Right lobe of liver (tissue), 6 donors: ENCODE results near the gene RASAL3. TPM values are rescaled to one million over a fixed set of nuclear protein-coding genes. Genes with fewer than 3 reads are reported as not detected.

Experiments used
- ATAC-seq, 4 donors: fragments of 200-7000 bp; cut with Tn5 transposase; one replicate each; pipeline ENCODE4 v1.9.1; 2020; ENCODE audit warnings: mild to moderate bottlenecking in 4 of 4, moderate library complexity in 4 of 4
- DNase-seq, 3 donors: peaks; one replicate each; pipeline ENCODE4 v3.0.0-alpha.2; 2020
- H3K27ac ChIP-seq, 3 donors: fragments of 200-600 bp; one replicate each; pipeline ENCODE4 v1.8.0; 2022
- H3K27me3 ChIP-seq, 2 donors: fragments of 200-600 bp; one replicate each; pipeline ENCODE4 v1.8.0; 2022
- H3K36me3 ChIP-seq, 4 donors: fragments of 200-600 bp; sonication (generic) in 1 of 4; one replicate each; pipeline versions ENCODE4 v1.5.1 to v1.8.0; 2017 to 2022; ENCODE audit warnings: control low read depth in 1 of 4
- H3K4me1 ChIP-seq, 4 donors: fragments of 200-600 bp; sonication (generic) in 1 of 4; one replicate each; pipeline versions ENCODE4 v1.5.1 to v1.8.0; 2017 to 2022; ENCODE audit warnings: control low read depth in 1 of 4
- H3K4me3 ChIP-seq, 3 donors: fragments of 200-600 bp; one replicate each; pipeline ENCODE4 v1.8.0; 2022
- H3K9me3 ChIP-seq, 4 donors: fragments of 200-600 bp; sonication (generic) in 1 of 4; one replicate each; pipeline versions ENCODE4 v1.5.1 to v1.8.0; 2017 to 2022; ENCODE audit warnings: control low read depth in 1 of 4
- CTCF ChIP-seq, 4 donors: fragments of 200-600 bp in 3 of 4; fragments of 450-650 bp in 1 of 4; IDR thresholded peaks; one replicate each; pipeline versions ENCODE4 v1.5.1 to v1.8.0; 2016 to 2022; ENCODE audit warnings: antibody characterized with exemption in 4 of 4, mild to moderate bottlenecking in 2 of 4
- POLR2A ChIP-seq: fragments of 450-650 bp; IDR thresholded peaks from one replicate; pipeline ENCODE4 v1.6.1; 2017; ENCODE audit warnings: antibody characterized with exemption, mild to moderate bottlenecking
- WGBS: methylation state at CpG from one replicate; pipeline ENCODE4 v1.1.6; 2018; ENCODE audit warnings: low coverage, low lambda C conversion rate; ENCODE audit not compliant: insufficient coverage; ENCODE audit errors: missing lambda C conversion rate; 5-methylcytosine and 5-hydroxymethylcytosine counted together
- intact Hi-C, 2 donors: fragments of 100-400 bp; cut with DNase I; formaldehyde crosslinking; loops; one replicate each; pipeline versions ENCODE4 v1.11.2 to v1.14.1; 2022
- total RNA-seq, 6 experiments: library from RNA; depleted of rRNA in 2 of 6; stranded (reverse); fragments of >200 nt in 2 of 6; fragmentation: NEBNext Ultra II Directional in 3 of 6; extraction: Animal tissue kit (Norgen Biotek cat#: 25700) in 3 of 6; gene quantifications; one replicate each; pipeline versions ENCODE4 v1.1.0 to v1.2.4, GENCODE V29; 2016 to 2023
- donor health status: DM: no; HTN: yes; CAD: no.
- donor health status: DM: no; HTN: no; CAD: no.
- donor health status: DM: no; HTN: no; CAD: no.
- donor health status: DM: no; HTN: yes; CAD: no.
- donor health status: DM: no; HTN: yes; CAD: no.

The RASAL3 gene
- total RNA-seq, 6 experiments from 2014 or later: 0.75 to 1.9 (median 1.1) TPM

GRCh38 chr19:15439821-15440641 lies 24.3 kb downstream of the RASAL3 start:
- no peak for TF ChIP-seq POLR2A
- no peak for TF ChIP-seq CTCF (IDR thresholded peaks at IDR 0.05)
- ATAC-seq (no peak), DNase-seq (no peak)
- intact Hi-C loops: loop anchor here in 1 of 2 donors (10.0 kb wide), 1 partner anchor 255 kb away; no protein-coding TSS in a partner anchor
- no peak overlapping the region for H3K27ac ChIP-seq
- WGBS: no CpG with 5 or more reads among the region's 38 CpGs
- H3K4me3 ChIP-seq: no peak overlapping the region
- H3K27me3 ChIP-seq: no peaks in the 10 kb centered on the region
- H3K9me3 ChIP-seq: no peaks in the 10 kb centered on the region
- peaks cover 0 to 26% (median 12%) of the 10 kb centered on the region in 4 donors for H3K4me1 ChIP-seq
- no peaks in the 10 kb centered on the region for H3K36me3 ChIP-seq

GRCh38 chr19:15439078-15439799 lies 25.1 kb downstream of the RASAL3 start:
- no peaks in the 10 kb centered on the region for H3K27me3 ChIP-seq
- intact Hi-C loops: no loop called here
- no peaks in the 10 kb centered on the region for H3K9me3 ChIP-seq
- DNase-seq (no peak), ATAC-seq (no peak)
- H3K27ac ChIP-seq: no peak overlapping the region
- no peak for TF ChIP-seq CTCF (IDR thresholded peaks at IDR 0.05)
- no peak for TF ChIP-seq POLR2A
- peaks cover 0 to 25% (median 12%) of the 10 kb centered on the region in 4 donors for H3K4me1 ChIP-seq
- no peaks in the 10 kb centered on the region for H3K36me3 ChIP-seq
- 92% methylated on average over 5 of the region's 25 CpGs for WGBS
- no peak overlapping the region for H3K4me3 ChIP-seq

- H3K27ac ChIP-seq: no peak overlapping the region
- intact Hi-C loops: no loop called here
- TF ChIP-seq POLR2A (no peak), CTCF (IDR thresholded peaks at IDR 0.05) (no peak)
- peaks cover 0 to 19% (median 9%) of the 10 kb centered on the region in 4 donors for H3K4me1 ChIP-seq
- 100% methylated on average over 4 of the region's 27 CpGs for WGBS
- no peaks in the 10 kb centered on the region for H3K36me3 ChIP-seq
- no peak overlapping the region for H3K4me3 ChIP-seq
- no peak for DNase-seq
- H3K27me3 ChIP-seq: no peaks in the 10 kb centered on the region
- no peak for ATAC-seq
- H3K9me3 ChIP-seq: no peaks in the 10 kb centered on the region
Observed at GRCh38 chr19:15438577-15438976, 25.8 kb downstream of the RASAL3 start.

GRCh38 chr19:15438124-15438496 lies 26.2 kb downstream of the RASAL3 start:
- Histone ChIP-seq H3K4me3 (no peak overlapping the region), H3K27ac (peak overlapping the region in 1 of 3 donors; percentile 8), H3K27me3 (no peaks in the 10 kb centered on the region), H3K4me1 (peaks cover 0 to 16% (median 8%) of the 10 kb centered on the region in 4 donors), H3K9me3 (no peaks in the 10 kb centered on the region), H3K36me3 (no peaks in the 10 kb centered on the region)
- TF ChIP-seq CTCF (IDR thresholded peaks at IDR 0.05): no peak
- no peak for TF ChIP-seq POLR2A
- ATAC-seq: peak; percentile 19 to 59 (median 36)
- DNase-seq: no peak
- WGBS: 65% methylated on average over 2 of the region's 2 CpGs
- intact Hi-C loops: no loop called here
